HuH-7.5 (cell line): ENCODE data around the gene HDAC3.

Experiments used
- DNase-seq: peaks from one replicate; pipeline ENCODE4 v3.0.0; 2011; ENCODE audit warnings: low spot score

Gene HDAC3

GRCh38 chr5:141636413-141637122 is at the start of gene HDAC3, which contains the start of gene RELL2:
Gene HDAC3, minus strand, starts transcription at chr5:141636849. Its CDS starts 59 bp downstream, at chr5:141636790.
Gene RELL2, plus strand, starts transcription at chr5:141636997. Its CDS starts 1,229 bp downstream, at chr5:141638226.
- DNase-seq, result peak; percentile 89

- no peak for DNase-seq
These were observed 48.9 kb upstream of the HDAC3 start for GRCh38 chr5:141685591-141685990.

DNA sequence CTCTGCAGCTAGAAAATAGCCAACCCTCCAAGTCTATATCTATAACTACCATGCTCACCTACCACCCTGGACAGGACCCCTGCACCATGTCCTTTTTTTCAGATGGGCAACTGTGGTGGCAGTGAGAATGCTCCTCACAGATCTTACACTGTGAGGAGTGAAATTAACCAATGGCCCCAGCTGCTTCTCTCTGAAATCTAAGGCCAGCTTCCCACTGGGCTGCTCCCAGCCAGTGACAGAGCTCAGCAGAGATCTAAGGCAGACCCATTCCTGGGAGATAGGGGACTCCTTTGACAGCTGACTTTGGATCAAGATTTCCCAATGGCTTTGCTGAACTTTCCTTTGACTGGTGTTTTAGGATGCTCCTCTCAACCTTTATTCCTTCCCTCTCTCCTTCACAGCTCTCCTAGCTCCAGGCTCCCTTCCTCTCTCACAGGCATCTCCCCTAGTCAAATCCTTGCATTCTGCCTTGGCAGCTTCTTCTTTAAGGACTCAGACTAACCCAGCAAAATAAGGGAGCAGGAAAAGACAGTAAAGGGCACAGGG is 47.0 kb upstream of the HDAC3 start:
- DNase-seq, result no peak

GRCh38 chr5:141681695-141682641 is 45.3 kb upstream of the HDAC3 start, which contains the start of gene ARAP3:
Gene ARAP3, minus strand, starts transcription at chr5:141682230. Its CDS starts 1,744 bp downstream, at chr5:141680486.
- peak; percentile 73 for DNase-seq

GRCh38 chr5:141681295-141681694 is 44.6 kb upstream of the HDAC3 start:
- DNase-seq, result no peak

GRCh38 chr5:141680751-141681201 is 44.1 kb upstream of the HDAC3 start:
- no peak for DNase-seq

DNA sequence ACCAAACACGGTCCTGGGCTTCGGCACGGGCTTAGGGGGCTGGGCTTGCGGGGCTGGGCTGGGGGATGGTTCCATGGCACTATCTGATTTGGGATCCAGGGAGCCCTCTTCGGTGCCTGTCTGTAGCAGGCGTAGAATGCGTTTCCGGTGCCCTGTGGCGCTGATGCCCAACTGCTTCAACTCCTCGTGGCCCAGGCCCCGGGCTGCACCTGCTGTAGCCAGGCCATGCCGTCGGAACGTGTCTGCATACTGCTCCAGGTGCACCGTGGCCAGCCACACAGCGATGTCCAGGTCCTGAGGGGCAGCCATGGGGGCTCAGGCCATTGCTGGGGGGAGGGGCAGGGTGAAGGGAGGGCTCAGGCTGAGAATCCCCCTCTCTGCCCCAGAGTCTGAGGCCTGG is 43.5 kb upstream of the HDAC3 start:
- no peak for DNase-seq

GRCh38 chr5:141677415-141677814 is 40.8 kb upstream of the HDAC3 start:
- DNase-seq, result peak; percentile 45

DNA sequence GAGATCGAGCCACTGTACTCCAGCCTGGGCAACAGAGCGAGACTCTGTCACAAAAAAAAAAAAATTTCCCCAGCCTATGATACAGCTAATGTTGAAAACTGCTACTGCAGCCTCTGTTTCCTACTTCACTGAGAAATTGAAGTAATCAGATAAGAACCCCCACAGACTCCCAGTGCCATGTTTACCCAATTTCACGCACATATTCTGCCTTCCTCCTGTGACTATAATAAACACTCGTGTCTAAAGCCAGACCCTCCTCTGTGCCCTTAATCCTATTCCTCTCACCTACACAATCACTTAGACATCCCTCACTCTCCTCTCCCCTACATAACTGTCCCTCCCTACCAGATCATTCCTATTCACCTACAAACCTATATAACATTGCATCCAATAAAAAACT is 39.0 kb upstream of the HDAC3 start:
- no peak for DNase-seq

- DNase-seq, result no peak
These were observed 38.1 kb upstream of the HDAC3 start for GRCh38 chr5:141674747-141675146.

- no peak for DNase-seq
These were observed 36.5 kb upstream of the HDAC3 start for GRCh38 chr5:141672841-141673813.

- DNase-seq, result no peak
These were observed 35.6 kb upstream of the HDAC3 start for GRCh38 chr5:141672071-141672840.

DNA sequence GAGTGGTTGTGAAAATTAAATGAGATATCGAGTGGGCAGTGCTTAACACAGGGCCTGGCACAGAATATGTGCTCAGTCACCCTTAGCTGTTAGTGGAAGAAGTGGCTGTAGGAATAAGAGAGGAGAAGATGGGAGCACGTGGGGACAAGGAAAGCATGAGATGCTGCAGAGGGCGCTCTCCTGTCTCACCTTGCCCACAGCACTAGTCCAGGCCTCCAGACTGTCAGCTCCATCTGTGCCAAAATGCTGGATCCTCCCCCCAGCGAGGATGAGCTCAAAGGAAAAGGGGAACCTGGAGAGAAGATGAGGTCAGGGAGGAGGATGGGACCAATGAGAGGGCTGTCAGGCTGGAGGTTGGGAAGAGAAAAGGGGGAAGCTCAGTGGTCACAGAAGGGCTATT is 32.9 kb upstream of the HDAC3 start:
- no peak for DNase-seq

DNA sequence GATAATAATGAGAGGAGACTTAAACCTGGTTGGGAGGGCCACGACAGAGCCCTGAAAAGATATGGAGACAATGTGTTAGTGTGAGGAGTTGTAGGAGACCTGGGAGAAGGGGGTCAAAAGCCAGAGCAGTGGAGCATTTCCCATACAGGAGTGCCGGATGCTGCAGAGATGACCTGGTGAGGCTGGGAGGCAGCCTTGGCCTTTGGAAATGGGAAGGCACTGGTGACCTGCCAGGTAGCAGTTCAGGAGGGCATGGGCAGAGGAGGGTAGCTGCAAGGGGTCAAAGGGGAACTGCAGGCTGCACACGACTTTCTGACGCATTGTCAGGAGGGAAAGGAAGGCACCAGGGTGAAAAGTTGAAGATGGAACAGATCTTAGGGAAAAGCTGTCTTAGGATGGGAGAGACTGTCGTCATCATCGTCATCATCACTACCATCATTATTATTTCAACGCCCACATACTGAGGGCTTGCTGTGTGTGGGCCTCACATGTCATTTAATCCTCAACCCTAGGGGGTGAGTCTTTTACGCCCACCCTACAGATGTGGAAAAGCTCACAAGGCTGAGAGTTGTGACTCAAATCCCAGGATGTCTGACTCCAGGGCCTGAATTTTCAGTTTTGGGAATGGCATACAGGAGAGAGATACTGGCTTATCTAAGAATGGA is 32.1 kb upstream of the HDAC3 start:
- no peak for DNase-seq

DNA sequence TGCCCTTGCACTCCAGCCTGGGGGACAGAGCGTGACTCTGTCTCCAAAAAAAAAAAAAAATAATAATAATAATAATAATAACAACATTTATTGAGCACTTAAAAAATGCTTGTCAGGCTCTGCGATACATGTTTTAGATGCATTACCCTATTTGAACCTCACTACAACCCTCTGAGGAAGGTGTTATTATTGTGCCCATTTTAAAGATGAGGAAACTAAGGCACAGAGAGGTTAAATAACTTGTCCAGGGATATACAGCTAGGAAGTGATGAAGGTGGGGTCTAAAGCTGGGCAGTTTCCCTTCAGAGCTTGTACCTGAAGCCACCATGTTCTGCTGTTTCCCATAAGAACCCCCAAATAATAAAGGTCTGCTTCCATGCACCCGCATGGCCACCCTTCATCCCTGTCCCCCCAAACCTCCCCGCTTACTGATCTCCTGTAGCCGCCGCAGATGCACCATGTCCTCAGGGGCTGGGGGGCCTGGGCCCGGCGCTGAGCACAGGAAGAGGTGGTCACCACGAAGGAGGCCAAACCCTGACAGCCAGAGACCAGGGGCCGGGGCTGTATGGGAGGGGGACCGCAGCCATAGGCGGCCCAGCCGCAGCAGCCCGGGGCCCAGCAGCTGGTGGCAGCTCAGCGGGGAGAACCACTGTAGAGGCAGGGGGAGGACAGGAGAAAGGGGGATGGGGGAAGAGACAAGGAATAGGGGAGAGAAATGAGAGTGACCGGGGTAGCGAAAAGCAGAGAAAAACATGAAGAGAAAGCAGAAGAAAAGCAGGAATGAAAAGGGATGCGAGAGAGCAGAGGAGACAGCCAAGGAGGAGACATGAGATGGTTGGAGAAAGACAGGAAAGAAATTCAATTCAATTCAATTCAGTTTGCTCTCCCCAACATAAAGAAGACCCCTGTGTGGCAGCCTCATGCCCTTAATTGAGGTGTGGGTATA is 29.6 kb upstream of the HDAC3 start:
- DNase-seq, result no peak

- DNase-seq, result peak; percentile 82
These were observed 28.2 kb upstream of the HDAC3 start for GRCh38 chr5:141664733-141665461.

DNA sequence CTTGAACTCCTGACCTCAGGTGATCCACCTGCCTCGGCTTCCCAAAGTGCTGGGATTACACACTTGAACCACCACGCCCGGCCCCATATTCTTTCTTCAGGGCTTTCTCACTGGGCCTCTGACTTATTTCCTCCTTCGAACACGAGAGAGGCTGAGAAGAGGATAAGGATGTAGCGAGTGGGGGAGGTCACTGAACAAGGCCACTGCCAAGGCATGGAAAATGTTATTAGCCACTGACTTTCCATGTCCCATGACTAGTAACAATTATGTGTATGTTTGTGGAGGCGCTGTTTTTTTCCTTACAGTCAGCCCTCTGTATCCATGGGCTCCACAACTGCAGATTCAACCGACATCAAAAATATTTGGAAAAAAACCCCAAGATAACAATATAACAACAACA is 26.9 kb upstream of the HDAC3 start:
- DNase-seq, result no peak

DNA sequence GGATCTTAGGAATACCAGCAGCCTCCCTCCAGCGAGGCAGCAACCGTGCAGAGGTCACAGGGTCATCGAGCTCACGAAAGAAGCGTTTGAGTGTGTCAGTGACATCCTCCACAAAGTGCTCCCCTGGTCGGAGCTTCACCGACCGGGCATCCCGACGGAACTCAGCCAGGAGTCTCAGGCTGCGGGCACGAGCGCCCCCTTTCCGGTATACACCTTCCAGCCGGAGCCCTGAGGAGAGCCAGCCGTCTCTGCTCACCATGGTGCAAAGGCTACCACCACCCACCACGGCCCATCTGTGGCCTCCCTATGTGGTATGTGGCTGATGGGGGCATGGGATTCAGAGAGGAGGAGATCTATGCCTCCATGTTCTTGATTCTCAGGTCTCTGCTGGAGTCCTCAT is 25.4 kb upstream of the HDAC3 start:
- DNase-seq, result no peak
